Lower leg skin (tissue), 3 donors: ENCODE results near the gene DCAF4.

Experiments
- CTCF ChIP-seq, 3 donors: fragments of 450-650 bp; IDR thresholded peaks; one replicate each; pipeline ENCODE4 v1.5.1; 2016; ENCODE audit warnings: antibody characterized with exemption in 3 of 3, mild to moderate bottlenecking in 3 of 3, moderate library complexity in 2 of 3
- POLR2A ChIP-seq, 2 donors: fragments of 450-650 bp; IDR thresholded peaks; one replicate each; pipeline ENCODE4 v1.6.1; 2016 to 2017; ENCODE audit warnings: antibody characterized with exemption in 2 of 2, mild to moderate bottlenecking in 1 of 2, moderate library complexity in 1 of 2

GRCh38 chr14:72925171-72925759 is 999 bp upstream of the DCAF4 start:
- TF ChIP-seq CTCF (IDR thresholded peaks at IDR 0.05) (no peak), POLR2A (IDR thresholded peaks at IDR 0.05) (no peak)
